Gastroesophageal sphincter (tissue), 4 donors: ENCODE measurements around the gene ABR. TPM values are rescaled to one million over a fixed set of nuclear protein-coding genes. Genes with fewer than 3 reads are reported as not detected.
"Not testable (repeated sequence)": the region's sequence is repeated elsewhere in the genome, so short reads cannot be mapped to it uniquely, and the experiment has no call there.

ENCODE experiments used
- ATAC-seq: fragments of 150-250 bp; one replicate; pipeline ENCODE4 v1.9.1; 2016; ENCODE audit warnings: mild to moderate bottlenecking, moderate library complexity
- H3K27ac ChIP-seq, 4 donors: fragments of 200-600 bp; sonication (generic) in 3 of 4; 1 replicate in 3 of 4; 2 replicates in 1 of 4; pipeline ENCODE4 v1.5.1; 2016 to 2019
- H3K27me3 ChIP-seq: fragments of 200-600 bp; sonication (generic); one replicate; pipeline ENCODE4 v1.5.1; 2019
- H3K36me3 ChIP-seq, 2 donors: fragments of 200-600 bp; sonication (generic); one replicate each; pipeline ENCODE4 v1.5.1; 2019; ENCODE audit warnings: control low read depth in 1 of 2
- H3K4me1 ChIP-seq, 3 donors: fragments of 200-600 bp; sonication (generic); 1 replicate in 2 of 3; 2 replicates in 1 of 3; pipeline ENCODE4 v1.5.1; 2016 to 2019; ENCODE audit warnings: control low read depth in 2 of 3
- H3K4me3 ChIP-seq, 2 donors: fragments of 200-600 bp; sonication (generic); one replicate each; pipeline ENCODE4 v1.5.1; 2019; ENCODE audit warnings: mild to moderate bottlenecking in 1 of 2, moderate library complexity in 1 of 2
- H3K9me3 ChIP-seq, 3 donors: fragments of 200-600 bp; sonication (generic); one replicate each; pipeline ENCODE4 v1.5.1; 2017 to 2019; ENCODE audit warnings: control low read depth in 2 of 3
- CTCF ChIP-seq, 4 experiments: fragments of 200-600 bp in 2 of 4; fragments of 450-650 bp in 2 of 4; sonication (generic) in 1 of 4; IDR thresholded peaks; one replicate each; pipeline ENCODE4 v1.5.1; 2017 to 2019; ENCODE audit warnings: antibody characterized with exemption in 4 of 4, mild to moderate bottlenecking in 2 of 4, moderate library complexity in 2 of 4
- EP300 ChIP-seq: sonication (generic); formaldehyde crosslinking; IDR thresholded peaks from one replicate; pipeline ENCODE4 v1.6.1; 2017; ENCODE audit warnings: antibody characterized with exemption, mild to moderate bottlenecking
- POLR2A ChIP-seq, 2 donors: fragments of 450-650 bp; IDR thresholded peaks; one replicate each; pipeline ENCODE4 v1.6.1; 2017; ENCODE audit warnings: antibody characterized with exemption in 2 of 2, mild to moderate bottlenecking in 2 of 2, moderate library complexity in 1 of 2
- POLR2AphosphoS5 ChIP-seq: sonication (generic); formaldehyde crosslinking; IDR thresholded peaks from one replicate; pipeline ENCODE4 v1.6.1; 2017; ENCODE audit warnings: antibody characterized with exemption
- WGBS, 2 donors: methylation state at CpG; one replicate each; pipeline ENCODE4 v1.1.5; 2018; ENCODE audit warnings: low coverage in 1 of 2; 5-methylcytosine and 5-hydroxymethylcytosine counted together
- total RNA-seq, 4 donors: library from RNA; depleted of rRNA; stranded (reverse); fragments of >200 nt; gene quantifications; one replicate each; pipeline ENCODE4 v1.1.0, GENCODE V29; 2016

ABR gene
- total RNA-seq, 4 donors from 2014 or later = 62.6 to 147 (median 114) TPM

DNA sequence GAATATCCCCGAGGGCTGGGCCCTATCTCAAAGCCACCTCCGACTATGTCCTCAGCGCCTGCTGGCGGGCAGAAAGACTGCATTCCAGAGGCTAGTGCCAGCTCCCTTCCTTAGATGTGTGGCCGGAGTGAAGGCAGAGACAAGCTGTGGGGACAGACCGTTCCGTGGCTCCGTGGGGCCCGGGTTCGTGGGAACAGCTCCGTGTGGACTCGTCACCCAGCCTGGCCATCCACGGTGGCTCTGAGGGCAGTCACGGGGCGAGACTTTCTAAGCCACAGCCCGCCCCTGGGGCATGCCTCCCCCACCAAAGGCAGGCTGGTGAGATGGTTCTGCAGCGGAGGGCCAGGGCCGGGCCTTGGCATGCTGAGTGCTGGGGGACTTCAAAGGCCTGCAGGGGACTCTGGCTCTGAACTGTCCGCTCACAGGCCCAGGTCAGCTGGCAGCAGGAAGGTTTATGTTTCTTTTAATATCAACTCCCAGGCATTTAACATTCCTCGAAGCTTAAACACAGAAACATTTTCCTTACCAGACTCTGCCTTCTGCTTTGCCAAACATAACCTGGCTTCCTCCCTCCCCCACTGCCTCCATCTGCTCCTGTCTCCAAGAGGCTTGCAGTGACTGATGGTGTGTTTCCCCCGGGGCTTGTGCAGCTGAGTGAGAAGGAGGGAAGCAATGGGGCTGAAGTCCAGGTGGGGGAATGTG lies 132.5 kb downstream of the ABR start:
- peak; percentile 82 for ATAC-seq
- no peak for TF ChIP-seq POLR2A (IDR thresholded peaks at IDR 0.05)
- peak; percentile 71 for TF ChIP-seq EP300
- peak in 3 of 4 experiments; percentile 40 to 76 (median 69) for TF ChIP-seq CTCF (IDR thresholded peaks at IDR 0.05)
- TF ChIP-seq POLR2AphosphoS5 = peak; percentile 83
- no peaks in the 10 kb centered on the region for H3K27me3 ChIP-seq
- peaks cover 3 to 93% (median 30%) of the 10 kb centered on the region in 3 donors for H3K4me1 ChIP-seq
- no peaks in the 10 kb centered on the region for H3K9me3 ChIP-seq
- peak overlapping the region; percentile 85 to 96 (median 92) for H3K27ac ChIP-seq
- 33% methylated on average over 1 to 2 of the region's 21 CpGs for WGBS, 2 donors
- no peak overlapping the region for H3K4me3 ChIP-seq
- peaks cover 0 to 29% of the 10 kb centered on the region in 2 donors for H3K36me3 ChIP-seq

- H3K27me3 ChIP-seq = no peaks in the 10 kb centered on the region
- no peak overlapping the region for H3K4me3 ChIP-seq
- peaks cover 0 to 29% of the 10 kb centered on the region in 2 donors for H3K36me3 ChIP-seq
- TF ChIP-seq POLR2AphosphoS5 = no peak
- TF ChIP-seq CTCF (IDR thresholded peaks at IDR 0.05) = no peak
- TF ChIP-seq POLR2A (IDR thresholded peaks at IDR 0.05) = no peak
- no peak for TF ChIP-seq EP300
- ATAC-seq = no peak
- peaks cover 3 to 93% (median 30%) of the 10 kb centered on the region in 3 donors for H3K4me1 ChIP-seq
- WGBS, 2 donors = 75 to 81% methylated on average over 5 to 7 of the region's 9 CpGs
- H3K9me3 ChIP-seq = no peaks in the 10 kb centered on the region
- H3K27ac ChIP-seq = peak overlapping the region in 3 of 4 donors; percentile 85 to 96 (median 93)
Observed at GRCh38 chr17:1045456-1045855, 134.3 kb downstream of the ABR start.

GRCh38 chr17:1044387-1045009 lies 135.3 kb downstream of the ABR start:
- not testable (repeated sequence) for ATAC-seq, H3K27me3 ChIP-seq, H3K9me3 ChIP-seq
- H3K27ac ChIP-seq = peak overlapping the region; percentile 10 to 96 (median 89)
- peak overlapping the region in 1 of 2 donors; percentile 32 for H3K4me3 ChIP-seq
- H3K4me1 ChIP-seq = peaks cover 3 to 93% (median 37%) of the 10 kb centered on the region in 3 donors
- WGBS, 2 donors = 82 to 97% methylated on average over 2 to 12 of the region's 13 CpGs
- H3K36me3 ChIP-seq = peaks cover 0 to 19% of the 10 kb centered on the region in 2 donors

- no peak for TF ChIP-seq EP300
- no peak for TF ChIP-seq CTCF (IDR thresholded peaks at IDR 0.05)
- no peak for TF ChIP-seq POLR2A (IDR thresholded peaks at IDR 0.05)
- no peak for TF ChIP-seq POLR2AphosphoS5
- peak; percentile 43 for ATAC-seq
- no peaks in the 10 kb centered on the region for H3K9me3 ChIP-seq
- H3K27me3 ChIP-seq = no peaks in the 10 kb centered on the region
- peaks cover 3 to 93% (median 44%) of the 10 kb centered on the region in 3 donors for H3K4me1 ChIP-seq
- 2% methylated on average over 7 of the region's 21 CpGs; no CpG with 5 or more reads in 1 of the 2 donors for WGBS, 2 donors
- peak overlapping the region; percentile 10 to 96 (median 89) for H3K27ac ChIP-seq
- peaks cover 0 to 13% of the 10 kb centered on the region in 2 donors for H3K36me3 ChIP-seq
- peak overlapping the region in 1 of 2 donors; percentile 32 for H3K4me3 ChIP-seq
Observed at GRCh38 chr17:1043601-1044251, 136.1 kb downstream of the ABR start.

- Histone ChIP-seq H3K4me3 (no peak overlapping the region), H3K27ac (peak overlapping the region in 3 of 4 donors; percentile 85 to 96 (median 93)), H3K4me1 (peaks cover 0 to 88% (median 39%) of the 10 kb centered on the region in 3 donors), H3K9me3 (no peaks in the 10 kb centered on the region), H3K27me3 (no peaks in the 10 kb centered on the region), H3K36me3 (peaks cover 0 to 16% of the 10 kb centered on the region in 2 donors)
- TF ChIP-seq POLR2A (IDR thresholded peaks at IDR 0.05) = no peak
- TF ChIP-seq CTCF (IDR thresholded peaks at IDR 0.05) = no peak
- TF ChIP-seq EP300 = no peak
- TF ChIP-seq POLR2AphosphoS5 = no peak
- no peak for ATAC-seq
- WGBS, 2 donors = 85 to 87% methylated on average over 17 to 19 of the region's 19 CpGs
Observed at GRCh38 chr17:1042486-1042885, 137.3 kb downstream of the ABR start.
